DND-41 (cell line): ENCODE measurements around the gene NUDT16.

Experiments used
- ATAC-seq: fragments of 200-7000 bp; cut with Tn5 transposase; 3 replicates; pipeline ENCODE4 v1.9.1; 2021; ENCODE audit warnings: low read depth; ENCODE audit not compliant: insufficient read depth
- DNase-seq: peaks from one replicate; pipeline ENCODE4 v3.0.0-alpha.2; 2020
- H2AFZ ChIP-seq: 2 replicates; pipeline ENCODE4 v1.6.0; 2012; ENCODE audit warnings: low read depth, low read length
- H3K27ac ChIP-seq: 2 replicates; pipeline ENCODE4 v1.5.1; 2012; ENCODE audit warnings: low read length, inconsistent platforms
- H3K27me3 ChIP-seq: fragments of 200-600 bp; sonication (generic); 2 replicates; pipeline ENCODE4 v1.6.0; 2012; ENCODE audit warnings: low read length, mild to moderate bottlenecking, inconsistent platforms; ENCODE audit not compliant: insufficient read depth, poor library complexity
- H3K36me3 ChIP-seq: 2 replicates; pipeline ENCODE4 v1.5.1; 2012; ENCODE audit warnings: low read length, inconsistent platforms; ENCODE audit not compliant: insufficient read depth
- H3K4me1 ChIP-seq: 2 replicates; pipeline ENCODE4 v1.5.1; 2012; ENCODE audit warnings: mild to moderate bottlenecking, low read length; ENCODE audit not compliant: insufficient read depth
- H3K4me2 ChIP-seq: 2 replicates; pipeline ENCODE4 v1.6.0; 2012; ENCODE audit warnings: mild to moderate bottlenecking, moderate library complexity, low read length, inconsistent platforms; ENCODE audit not compliant: insufficient read depth
- H3K4me3 ChIP-seq, 2 experiments: fragments of 200-600 bp in 1 of 2; shearing (Covaris generic) in 1 of 2; 2 replicates each; pipeline ENCODE4 v1.5.1; 2012 to 2016; ENCODE audit warnings: inconsistent platforms in 2 of 2, low read length in 2 of 2, mild to moderate bottlenecking in 2 of 2, low read depth in 1 of 2, moderate library complexity in 1 of 2
- H3K79me2 ChIP-seq: 2 replicates; pipeline ENCODE4 v1.6.0; 2012; ENCODE audit warnings: low read length, inconsistent platforms; ENCODE audit not compliant: insufficient read depth
- H3K9ac ChIP-seq: 2 replicates; pipeline ENCODE4 v1.6.0; 2012; ENCODE audit warnings: low read depth, mild to moderate bottlenecking, inconsistent platforms, low read length, moderate library complexity
- H3K9me3 ChIP-seq: 2 replicates; pipeline ENCODE4 v1.5.1; 2012; ENCODE audit warnings: low read length, moderate library complexity, mild to moderate bottlenecking, inconsistent platforms; ENCODE audit not compliant: insufficient read depth, severe bottlenecking
- H4K20me1 ChIP-seq: 2 replicates; pipeline ENCODE4 v1.6.0; 2012; ENCODE audit warnings: low read length; ENCODE audit not compliant: insufficient read depth
- CTCF ChIP-seq: IDR thresholded peaks from 2 replicates; pipeline ENCODE4 v1.5.1; 2012; ENCODE audit warnings: borderline replicate concordance, low read length, moderate library complexity, mild to moderate bottlenecking; ENCODE audit not compliant: poor library complexity, severe bottlenecking; ENCODE audit errors: extremely low read depth
- EZH2 ChIP-seq: IDR thresholded peaks from 3 replicates; pipeline ENCODE4 v1.6.1; 2012; ENCODE audit warnings: borderline replicate concordance, low read depth, mild to moderate bottlenecking, moderate library complexity, low read length, inconsistent platforms; ENCODE audit not compliant: severe bottlenecking

NUDT16 gene

GRCh38 chr3:131397889-131398288 is 16.3 kb downstream of the NUDT16 start:
- H3K9me3 ChIP-seq, result no peaks in the 10 kb centered on the region
- ATAC-seq, result no peak
- H3K27ac ChIP-seq, result no peak overlapping the region
- no peak overlapping the region for H3K4me3 ChIP-seq
- no peak overlapping the region for H2AFZ ChIP-seq
- no peaks in the 10 kb centered on the region for H3K27me3 ChIP-seq
- no peak for DNase-seq
- no peak for TF ChIP-seq CTCF
- TF ChIP-seq EZH2, result no peak
- no peak overlapping the region for H3K9ac ChIP-seq
- no peaks in the 10 kb centered on the region for H3K79me2 ChIP-seq
- H3K4me1 ChIP-seq, result no peaks in the 10 kb centered on the region
- no peaks in the 10 kb centered on the region for H4K20me1 ChIP-seq
- no peaks in the 10 kb centered on the region for H3K36me3 ChIP-seq
- H3K4me2 ChIP-seq, result no peak overlapping the region

GRCh38 chr3:131401978-131402377 is 20.4 kb downstream of the NUDT16 start:
- TF ChIP-seq CTCF (no peak), EZH2 (no peak)
- H3K27ac ChIP-seq, result no peak overlapping the region
- H3K9ac ChIP-seq, result no peak overlapping the region
- no peak for DNase-seq
- no peaks in the 10 kb centered on the region for H3K36me3 ChIP-seq
- H3K27me3 ChIP-seq, result no peaks in the 10 kb centered on the region
- no peaks in the 10 kb centered on the region for H4K20me1 ChIP-seq
- H2AFZ ChIP-seq, result no peak overlapping the region
- no peak for ATAC-seq
- no peaks in the 10 kb centered on the region for H3K4me1 ChIP-seq
- H3K4me2 ChIP-seq, result no peak overlapping the region
- H3K4me3 ChIP-seq, result no peak overlapping the region
- no peaks in the 10 kb centered on the region for H3K79me2 ChIP-seq
- peaks cover 2% of the 10 kb centered on the region for H3K9me3 ChIP-seq

GRCh38 chr3:131402391-131403039 is 20.9 kb downstream of the NUDT16 start:
- Histone ChIP-seq H4K20me1 (no peaks in the 10 kb centered on the region), H3K9ac (no peak overlapping the region), H3K27me3 (no peaks in the 10 kb centered on the region), H3K4me3 (no peak overlapping the region), H3K27ac (no peak overlapping the region), H3K4me1 (no peaks in the 10 kb centered on the region), H3K4me2 (no peak overlapping the region), H3K36me3 (no peaks in the 10 kb centered on the region), H3K9me3 (peaks cover 2% of the 10 kb centered on the region), H3K79me2 (no peaks in the 10 kb centered on the region), H2AFZ (no peak overlapping the region)
- ATAC-seq, result no peak
- no peak for TF ChIP-seq CTCF
- no peak for TF ChIP-seq EZH2
- no peak for DNase-seq
